HG02938 (cell line): ENCODE measurements around the gene PIP5K1B.

Experiments
- ATAC-seq: cut with Tn5 transposase; IDR thresholded peaks from one replicate; pipeline ENCODE4 v1.9.1; 2021; ENCODE audit warnings: mild to moderate bottlenecking, moderate library complexity; ENCODE audit not compliant: unreplicated experiment

The PIP5K1B gene

GRCh38 chr9:68805890-68806517, 101.0 kb downstream of the PIP5K1B start:
- no peak for ATAC-seq

DNA sequence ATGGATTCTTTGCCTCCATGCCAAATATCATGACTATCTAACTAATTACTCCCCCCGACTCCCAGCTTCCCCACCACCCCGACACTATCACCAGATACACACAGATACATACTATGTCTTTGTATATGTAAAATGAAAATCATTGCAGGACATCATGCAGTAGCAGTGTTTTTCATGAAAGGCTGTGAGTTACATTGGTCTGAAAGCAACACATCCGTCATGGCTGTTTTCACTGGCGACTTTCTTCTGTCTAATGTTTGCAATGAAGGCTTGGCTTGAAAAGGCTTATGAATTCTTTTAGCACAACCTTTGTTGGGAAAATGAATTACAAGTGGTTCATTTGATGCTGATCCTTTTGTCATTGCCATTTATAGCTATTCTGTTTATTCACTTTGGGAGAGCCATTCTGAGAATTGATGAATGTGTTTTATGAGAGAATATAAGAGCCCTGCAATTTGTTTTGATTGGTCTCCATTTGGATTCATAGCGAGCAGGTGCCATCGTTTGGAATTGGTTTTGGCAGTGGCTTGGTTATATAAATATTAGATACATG, 103.4 kb downstream of the PIP5K1B start:
- no peak for ATAC-seq

- ATAC-seq, result no peak
These were observed 112.2 kb downstream of the PIP5K1B start for GRCh38 chr9:68817079-68817875.

DNA sequence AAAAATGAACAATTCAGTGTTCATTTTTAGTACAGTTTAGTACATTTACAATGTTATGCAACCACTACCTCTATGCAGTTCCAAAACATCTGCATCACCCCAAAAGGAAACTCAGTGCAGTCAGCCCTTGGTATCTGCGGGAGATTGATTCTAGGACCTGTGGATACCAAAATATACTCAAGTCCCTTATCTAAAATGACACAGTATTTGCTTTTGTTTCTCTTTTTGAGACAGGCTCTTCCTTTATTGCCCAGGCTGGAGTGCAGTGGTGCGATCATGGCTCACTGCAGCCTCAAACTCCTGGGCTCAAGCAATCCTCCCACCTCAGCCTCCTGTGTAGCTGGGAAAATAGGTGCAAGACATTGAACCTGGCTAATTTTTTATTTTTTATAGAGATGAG, 114.0 kb downstream of the PIP5K1B start:
- ATAC-seq, result no peak

DNA sequence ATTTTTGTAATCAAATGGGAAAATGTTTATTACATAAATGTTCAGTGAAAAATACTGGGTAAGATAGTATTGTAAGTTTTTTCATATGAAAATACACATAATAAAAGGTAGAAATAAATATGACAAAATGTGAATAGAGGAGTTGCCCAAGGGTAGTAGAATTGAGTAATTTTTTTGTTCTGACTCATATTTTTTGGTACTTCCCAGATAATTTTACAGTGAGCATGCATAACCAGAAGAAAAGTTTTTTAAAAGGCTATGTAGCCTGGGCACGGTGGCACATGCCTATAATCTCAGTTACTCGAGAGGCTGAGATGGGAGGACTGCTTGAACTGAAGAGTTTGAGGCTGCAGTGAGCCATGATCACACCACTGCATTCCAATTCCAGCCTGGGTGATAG, 116.9 kb downstream of the PIP5K1B start:
- ATAC-seq, result no peak

GRCh38 chr9:68822596-68823165, 117.6 kb downstream of the PIP5K1B start:
- no peak for ATAC-seq

DNA sequence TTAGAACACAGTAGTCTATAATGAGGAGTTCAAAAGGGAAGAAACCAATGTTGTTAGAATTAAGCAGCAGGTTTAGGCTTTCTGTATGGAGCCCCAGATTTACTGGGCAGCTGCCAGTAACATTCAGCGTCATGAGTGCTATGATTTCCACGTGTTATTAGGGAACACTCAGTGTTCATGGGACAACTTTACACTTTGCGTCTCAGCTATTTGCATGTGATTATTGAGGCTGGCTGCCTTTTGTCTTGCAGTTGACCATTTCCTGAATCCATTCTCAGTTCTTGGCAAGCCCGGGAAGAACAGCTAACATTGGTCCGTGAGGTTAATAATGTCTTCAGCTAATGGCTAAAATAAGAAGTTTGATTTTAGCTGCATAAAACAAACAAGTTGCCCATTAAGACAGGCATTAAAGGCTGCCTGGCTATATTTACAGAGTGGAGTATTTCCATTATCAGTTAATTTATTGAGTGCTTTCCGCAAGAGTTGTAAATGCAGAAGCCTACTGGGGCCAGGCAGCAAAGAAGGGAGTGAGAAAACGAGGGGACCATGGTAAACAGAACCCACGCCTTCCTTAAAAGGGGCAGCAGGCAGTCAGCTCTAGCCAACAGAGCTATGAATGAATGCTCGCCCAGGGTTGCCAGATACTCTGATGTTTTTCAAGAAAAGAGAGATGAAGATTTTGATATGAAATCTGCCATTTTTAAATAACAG, 120.9 kb downstream of the PIP5K1B start:
- no peak for ATAC-seq

GRCh38 chr9:68827837-68828744, 123.1 kb downstream of the PIP5K1B start:
- ATAC-seq, result no peak

GRCh38 chr9:68832101-68832500, 127.1 kb downstream of the PIP5K1B start:
- no peak for ATAC-seq

DNA sequence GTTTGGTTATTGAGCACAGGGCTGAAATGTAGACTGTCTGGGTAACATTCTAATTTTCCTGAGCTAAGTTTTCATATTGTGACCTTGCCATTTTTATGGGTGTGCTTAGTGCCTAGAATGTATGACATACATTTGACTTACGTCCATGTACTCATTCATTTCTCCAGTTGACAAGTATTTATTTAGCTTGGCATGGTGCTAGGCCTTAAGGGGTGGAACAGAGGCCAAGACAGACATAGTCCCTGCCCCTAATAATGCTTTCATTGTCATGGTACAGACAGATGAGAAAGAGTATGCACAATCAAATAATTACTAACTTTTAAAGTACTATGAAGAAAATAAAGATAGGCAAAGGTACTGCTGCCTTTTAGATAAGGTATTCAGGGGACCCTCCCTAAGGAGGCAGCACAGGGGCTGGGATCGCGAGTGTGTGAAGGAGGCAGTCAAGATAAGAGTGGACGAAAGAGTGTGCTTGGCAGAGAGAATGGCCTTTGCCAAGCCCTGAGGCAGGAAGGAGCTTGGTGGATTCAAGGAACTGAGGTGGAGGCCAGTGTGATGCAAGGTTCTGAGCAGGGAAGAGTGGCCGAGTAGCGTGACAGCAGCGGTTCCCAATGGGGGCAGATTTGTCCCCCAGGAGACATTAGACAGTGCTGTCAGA, 128.0 kb downstream of the PIP5K1B start:
- no peak for ATAC-seq

DNA sequence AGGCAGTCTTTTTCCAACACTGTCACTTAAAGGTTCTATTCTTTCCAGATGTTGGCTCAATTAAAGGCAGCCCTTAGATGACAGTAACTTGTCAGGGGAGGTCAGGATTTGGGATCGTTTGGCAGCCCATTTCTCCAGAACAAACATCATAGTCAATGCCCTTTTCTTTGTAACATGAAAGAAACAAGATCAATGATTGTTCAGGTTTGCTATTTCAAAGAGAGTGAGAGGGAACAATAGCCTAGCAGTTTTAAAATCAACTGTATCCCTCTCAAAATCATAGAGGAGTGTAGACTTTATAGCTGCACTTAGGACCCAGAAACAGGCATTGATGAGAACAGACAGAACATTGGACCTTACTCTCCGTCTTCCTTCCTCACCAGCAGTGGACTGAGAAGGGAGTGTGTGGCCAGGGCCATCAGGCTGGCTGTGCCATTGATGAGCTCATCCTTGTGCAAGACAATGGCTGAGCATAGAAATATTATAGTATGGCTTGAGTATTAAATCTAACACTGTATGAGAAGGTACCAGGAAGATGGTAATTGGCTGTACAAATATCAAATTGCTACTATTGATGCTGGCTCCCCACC, 130.0 kb downstream of the PIP5K1B start:
- ATAC-seq, result no peak

GRCh38 chr9:68836788-68837187, 131.7 kb downstream of the PIP5K1B start:
- no peak for ATAC-seq

- no peak for ATAC-seq
These were observed 133.2 kb downstream of the PIP5K1B start for GRCh38 chr9:68838245-68838644.

DNA sequence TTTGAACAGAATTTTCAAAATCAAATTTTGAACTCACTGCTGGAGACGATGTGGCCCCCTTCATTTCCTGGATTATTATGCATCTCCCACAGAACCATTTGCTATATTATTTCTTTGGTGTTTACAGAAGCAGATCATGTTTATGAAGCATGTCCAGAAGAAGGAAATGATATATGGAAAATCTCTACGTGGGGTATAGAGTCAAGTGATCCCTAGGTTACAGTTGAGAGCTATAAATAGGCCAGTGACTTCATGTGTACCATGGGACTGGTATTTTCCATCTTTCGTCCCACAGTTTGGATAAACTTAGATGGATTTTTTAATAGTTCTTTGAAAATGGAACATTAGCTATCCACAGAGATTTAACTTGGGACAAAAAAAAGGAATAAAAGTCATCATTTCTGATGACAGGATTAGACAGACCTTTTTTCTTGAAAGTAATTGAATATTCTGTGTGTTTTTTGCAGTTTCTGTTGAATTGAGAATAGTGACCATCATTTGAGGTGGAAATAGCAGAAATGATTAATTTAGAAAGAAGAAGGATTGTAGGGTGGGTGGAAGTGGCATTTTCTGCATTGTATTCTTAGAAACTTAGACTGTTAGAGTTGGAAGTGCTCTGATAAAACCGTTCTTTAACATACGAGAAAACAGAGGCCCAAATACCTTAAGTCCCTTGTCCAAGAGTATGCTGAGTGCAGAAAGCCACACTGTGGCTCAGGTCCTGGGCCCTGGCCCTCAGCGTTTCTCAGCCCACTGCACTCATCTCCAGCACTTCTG, 136.4 kb downstream of the PIP5K1B start:
- no peak for ATAC-seq

DNA sequence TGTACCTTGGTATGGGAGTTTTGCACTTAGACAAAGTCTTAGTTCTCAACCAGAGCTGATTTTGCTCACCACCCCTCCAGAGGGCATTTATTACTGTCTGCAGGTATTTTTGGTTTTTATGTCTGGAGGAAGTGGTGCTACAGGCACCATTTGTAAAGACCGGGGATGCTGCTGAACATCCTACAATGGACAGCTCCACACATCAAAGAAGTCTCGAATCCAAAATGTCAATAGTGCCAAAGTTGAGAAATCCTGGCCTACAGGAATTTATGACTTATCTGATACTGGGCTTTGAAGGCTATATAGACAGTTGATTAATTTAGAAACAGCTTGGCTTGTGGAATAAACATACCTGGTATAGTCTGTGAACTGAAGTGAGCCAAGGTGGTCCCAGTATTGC, 137.5 kb downstream of the PIP5K1B start:
- ATAC-seq, result no peak

DNA sequence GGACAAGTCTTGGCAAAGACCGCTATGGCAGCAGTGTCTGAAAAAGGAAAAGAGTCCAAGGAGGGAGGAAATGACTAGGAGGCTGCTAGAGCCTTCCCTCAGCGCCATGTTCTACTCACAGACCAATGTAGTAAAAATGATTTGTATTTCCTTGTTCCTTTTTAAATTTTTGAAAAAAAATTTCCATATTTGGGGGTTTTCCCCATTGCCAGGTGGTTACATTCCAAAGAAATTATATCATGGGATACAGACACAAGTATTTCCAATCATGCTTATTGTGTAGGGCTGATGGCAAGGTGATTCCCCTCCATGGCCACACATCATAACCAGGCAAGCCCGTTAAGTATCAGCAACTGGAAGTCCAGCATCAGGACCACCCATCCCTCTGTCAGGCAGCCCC, 138.2 kb downstream of the PIP5K1B start:
- ATAC-seq, result no peak

DNA sequence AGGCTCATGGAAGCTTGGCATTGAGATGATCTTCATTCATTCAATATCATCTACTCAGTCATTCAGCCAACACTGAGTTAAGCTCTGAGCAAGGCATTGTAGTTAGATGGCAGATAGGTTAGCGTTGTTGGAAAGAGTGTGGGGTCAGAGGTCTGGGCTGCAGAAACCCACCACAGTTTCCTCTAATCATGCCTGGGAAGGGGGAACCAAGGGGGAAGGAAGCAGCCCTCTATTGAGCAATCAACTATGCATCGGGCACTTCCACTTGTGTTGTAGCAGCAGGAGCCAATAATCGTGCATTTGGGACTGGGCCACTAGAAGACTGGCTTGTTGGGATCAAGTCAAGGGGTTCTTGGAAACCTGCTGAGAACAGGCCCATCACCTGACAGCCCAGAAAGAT, 139.1 kb downstream of the PIP5K1B start:
- no peak for ATAC-seq
